ENCODE data around the gene ABCD1. TPM values are rescaled to one million over a fixed set of nuclear protein-coding genes. Genes with fewer than 3 reads are reported as not detected.

ABCD1 gene
- total and polyA plus RNA-seq, 12 donors = 9.3 to 24.2 (median 14.4) TPM

GRCh38 chrX:153719701-153720100 lies 5.0 kb upstream of the ABCD1 start:
- H3K4me3 ChIP-seq = no peak overlapping the region
- WGBS, 2 donors = 93% methylated on average over 2 of the region's 2 CpGs
- intact Hi-C loops (cut with DNase I) = no loop called here
- no peak for ATAC-seq
- no peak for DNase-seq
- no peak overlapping the region for H3K27ac ChIP-seq
- no peak for TF ChIP-seq CTCF (IDR thresholded peaks at IDR 0.05)
- H3K36me3 ChIP-seq = peaks cover 0 to 76% (median 7%) of the 10 kb centered on the region in 9 donors
- peaks cover 0 to 15% (median 9%) of the 10 kb centered on the region in 9 donors for H3K4me1 ChIP-seq
- no peaks in the 10 kb centered on the region for H3K9me3 ChIP-seq
- H3K27me3 ChIP-seq = peaks cover 0 to 10% (median 0%) of the 10 kb centered on the region in 7 donors

GRCh38 chrX:153722704-153723350 lies 1.8 kb upstream of the ABCD1 start:
- no peak for ATAC-seq
- no peaks in the 10 kb centered on the region for H3K9me3 ChIP-seq
- intact Hi-C loops (cut with DNase I) = no loop called here
- peaks cover 0 to 46% (median 39%) of the 10 kb centered on the region in 9 donors for H3K4me1 ChIP-seq
- no peak for TF ChIP-seq CTCF (IDR thresholded peaks at IDR 0.05)
- peak overlapping the region in 9 of 10 donors; percentile 52 to 84 (median 76) for H3K4me3 ChIP-seq
- H3K36me3 ChIP-seq = peaks cover 0 to 46% (median 0%) of the 10 kb centered on the region in 9 donors
- H3K27ac ChIP-seq = peak overlapping the region in 9 of 10 donors; percentile 81 to 94 (median 92)
- WGBS, 2 donors = 45 to 46% methylated on average over 12 of the region's 12 CpGs
- peaks cover 0 to 10% (median 0%) of the 10 kb centered on the region in 7 donors for H3K27me3 ChIP-seq
- DNase-seq = no peak

GRCh38 chrX:153723351-153724251 lies 1.1 kb upstream of the ABCD1 start:
- 0 to 1% methylated on average over 52 to 70 of the region's 78 CpGs for WGBS, 2 donors
- intact Hi-C loops (cut with DNase I) = no loop called here
- H3K36me3 ChIP-seq = peaks cover 0 to 38% (median 0%) of the 10 kb centered on the region in 9 donors
- no peaks in the 10 kb centered on the region for H3K9me3 ChIP-seq
- peak overlapping the region; percentile 81 to 94 (median 91) for H3K27ac ChIP-seq
- peaks cover 0 to 10% (median 0%) of the 10 kb centered on the region in 7 donors for H3K27me3 ChIP-seq
- peak overlapping the region; percentile 32 to 84 (median 76) for H3K4me3 ChIP-seq
- DNase-seq = peak; percentile 18 to 36
- peak in 4 of 8 donors; percentile 0 to 3 (median 0) for ATAC-seq
- peak in 7 of 9 donors; percentile 11 to 57 (median 28) for TF ChIP-seq CTCF (IDR thresholded peaks at IDR 0.05)
- peaks cover 0 to 54% (median 41%) of the 10 kb centered on the region in 9 donors for H3K4me1 ChIP-seq

Measured in heart right ventricle (tissue), 16 donors.